Subcutaneous abdominal adipose tissue (tissue), 5 donors: ENCODE measurements around the gene LRRC17.
A peak's percentile ranks its signal among the peaks of the same experiment; 100 is the strongest.
"Not testable (repeated sequence)": the region's sequence is repeated elsewhere in the genome, so short reads cannot be mapped to it uniquely, and the experiment has no call there.

Source experiments
- H3K27ac ChIP-seq: one replicate; pipeline ENCODE4 v1.7.0; 2013; ENCODE audit warnings: low read depth, mild to moderate bottlenecking, inconsistent platforms, low read length, moderate library complexity
- H3K27me3 ChIP-seq, 5 donors: one replicate each; pipeline ENCODE4 v1.7.0; 2013; ENCODE audit warnings: low read length in 5 of 5, inconsistent platforms in 1 of 5; ENCODE audit not compliant: control insufficient read depth in 5 of 5, insufficient read depth in 4 of 5
- H3K36me3 ChIP-seq, 5 donors: one replicate each; pipeline ENCODE4 v1.7.0; 2013; ENCODE audit warnings: low read length in 5 of 5; ENCODE audit not compliant: control insufficient read depth in 5 of 5, insufficient read depth in 5 of 5
- H3K4me1 ChIP-seq, 5 donors: one replicate each; pipeline ENCODE4 v1.7.0; 2013; ENCODE audit warnings: low read length in 5 of 5, mild to moderate bottlenecking in 3 of 5, moderate library complexity in 1 of 5; ENCODE audit not compliant: control insufficient read depth in 5 of 5, insufficient read depth in 5 of 5
- H3K4me3 ChIP-seq, 5 donors: one replicate each; pipeline ENCODE4 v1.7.0; 2013; ENCODE audit warnings: low read length in 5 of 5, low read depth in 1 of 5
- H3K9ac ChIP-seq, 5 donors: one replicate each; pipeline ENCODE4 v1.7.0; 2013; ENCODE audit warnings: low read length in 5 of 5, mild to moderate bottlenecking in 4 of 5, moderate library complexity in 3 of 5
- H3K9me3 ChIP-seq, 5 donors: one replicate each; pipeline ENCODE4 v1.7.0; 2013; ENCODE audit warnings: low read length in 5 of 5; ENCODE audit not compliant: control insufficient read depth in 5 of 5
- donor health status: healthy.
- donor health status: healthy.
- donor health status: healthy.
- donor health status: healthy.
- donor health status: healthy.

Gene LRRC17

GRCh38 chr7:102935450-102936115 lies 22.8 kb downstream of the LRRC17 start:
- peaks cover 0 to 41% (median 23%) of the 10 kb centered on the region in 5 donors for H3K4me1 ChIP-seq

GRCh38 chr7:102938679-102939078 lies 25.9 kb downstream of the LRRC17 start:
- Histone ChIP-seq H3K27ac (no peak overlapping the region), H3K9ac (no peak overlapping the region)

More at GRCh38 chr7:102935450-102936115, 22.8 kb downstream of the LRRC17 start:
- H3K9me3 ChIP-seq, result no peaks in the 10 kb centered on the region
- no peaks in the 10 kb centered on the region for H3K36me3 ChIP-seq
- peak overlapping the region in 2 of 5 donors; percentile 37 to 49 for H3K4me3 ChIP-seq
- no peak overlapping the region for H3K27ac ChIP-seq
- H3K9ac ChIP-seq, result no peak overlapping the region
- H3K27me3 ChIP-seq, result no peaks in the 10 kb centered on the region

GRCh38 chr7:102942181-102942866 lies 29.5 kb downstream of the LRRC17 start:
- no peaks in the 10 kb centered on the region for H3K9me3 ChIP-seq
- peaks cover 0 to 6% (median 0%) of the 10 kb centered on the region in 5 donors for H3K36me3 ChIP-seq
- no peaks in the 10 kb centered on the region for H3K27me3 ChIP-seq
- no peak overlapping the region for H3K4me3 ChIP-seq
- no peak overlapping the region for H3K9ac ChIP-seq
- H3K27ac ChIP-seq, result no peak overlapping the region
- H3K4me1 ChIP-seq, result peaks cover 0 to 23% (median 2%) of the 10 kb centered on the region in 5 donors

More at GRCh38 chr7:102938679-102939078, 25.9 kb downstream of the LRRC17 start:
- peaks cover 0 to 38% (median 19%) of the 10 kb centered on the region in 5 donors for H3K4me1 ChIP-seq
- no peaks in the 10 kb centered on the region for H3K27me3 ChIP-seq
- no peak overlapping the region for H3K4me3 ChIP-seq
- H3K9me3 ChIP-seq, result no peaks in the 10 kb centered on the region
- H3K36me3 ChIP-seq, result no peaks in the 10 kb centered on the region

- no peaks in the 10 kb centered on the region for H3K27me3 ChIP-seq
- H3K4me1 ChIP-seq, result peaks cover 0 to 19% (median 2%) of the 10 kb centered on the region in 5 donors
- no peaks in the 10 kb centered on the region for H3K9me3 ChIP-seq
- H3K27ac ChIP-seq, result no peak overlapping the region
- no peak overlapping the region for H3K9ac ChIP-seq
- H3K36me3 ChIP-seq, result peaks cover 0 to 6% (median 0%) of the 10 kb centered on the region in 5 donors
- H3K4me3 ChIP-seq, result no peak overlapping the region
These were observed 30.1 kb downstream of the LRRC17 start for GRCh38 chr7:102942868-102943267.

GRCh38 chr7:102943423-102944169 lies 30.8 kb downstream of the LRRC17 start:
- Histone ChIP-seq H3K36me3 (peaks cover 0 to 6% (median 0%) of the 10 kb centered on the region in 5 donors), H3K9ac (no peak overlapping the region), H3K4me3 (no peak overlapping the region), H3K27me3 (no peaks in the 10 kb centered on the region), H3K27ac (no peak overlapping the region), H3K4me1 (peaks cover 0 to 12% (median 2%) of the 10 kb centered on the region in 5 donors), H3K9me3 (no peaks in the 10 kb centered on the region)

- H3K4me3 ChIP-seq, result no peak overlapping the region
- H3K27ac ChIP-seq, result no peak overlapping the region
- peaks cover 0 to 6% (median 0%) of the 10 kb centered on the region in 5 donors for H3K36me3 ChIP-seq
- H3K9ac ChIP-seq, result no peak overlapping the region
- H3K9me3 ChIP-seq, result no peaks in the 10 kb centered on the region
- peaks cover 0 to 6% (median 2%) of the 10 kb centered on the region in 5 donors for H3K4me1 ChIP-seq
- no peaks in the 10 kb centered on the region for H3K27me3 ChIP-seq
These were observed 31.4 kb downstream of the LRRC17 start for GRCh38 chr7:102944241-102944640.

- H3K27me3 ChIP-seq, result no peaks in the 10 kb centered on the region
- no peak overlapping the region for H3K27ac ChIP-seq
- H3K36me3 ChIP-seq, result no peaks in the 10 kb centered on the region
- H3K9ac ChIP-seq, result no peak overlapping the region
- H3K4me1 ChIP-seq, result peaks cover 0 to 2% (median 0%) of the 10 kb centered on the region in 5 donors
- no peak overlapping the region for H3K4me3 ChIP-seq
- H3K9me3 ChIP-seq, result peaks cover 0 to 3% (median 0%) of the 10 kb centered on the region in 5 donors
These were observed 39.0 kb downstream of the LRRC17 start for GRCh38 chr7:102951839-102952238.

GRCh38 chr7:102953406-102953805 lies 40.6 kb downstream of the LRRC17 start:
- Histone ChIP-seq H3K36me3 (no peaks in the 10 kb centered on the region), H3K4me1 (no peaks in the 10 kb centered on the region), H3K9me3 (peaks cover 0 to 3% (median 0%) of the 10 kb centered on the region in 5 donors), H3K4me3 (no peak overlapping the region), H3K9ac (no peak overlapping the region), H3K27ac (no peak overlapping the region), H3K27me3 (no peaks in the 10 kb centered on the region)

- not testable (repeated sequence) for H3K9me3 ChIP-seq, H3K4me1 ChIP-seq, H3K27me3 ChIP-seq, H3K36me3 ChIP-seq, H3K9ac ChIP-seq, H3K4me3 ChIP-seq, H3K27ac ChIP-seq
These were observed 41.6 kb downstream of the LRRC17 start for GRCh38 chr7:102954359-102954758.

GRCh38 chr7:102958004-102958403 lies 45.2 kb downstream of the LRRC17 start:
- H3K4me3 ChIP-seq, H3K9me3 ChIP-seq, H3K9ac ChIP-seq, H3K36me3 ChIP-seq, H3K4me1 ChIP-seq, H3K27me3 ChIP-seq, H3K27ac ChIP-seq: not testable (repeated sequence)
